RWPE2 (cell line): ENCODE measurements around the gene C1QL1.

ENCODE experiments used
- ATAC-seq: fragments of 200-7000 bp; cut with Tn5 transposase; 3 replicates; pipeline ENCODE4 v1.9.1; 2021; ENCODE audit warnings: low read depth
- DNase-seq: peaks from one replicate; pipeline ENCODE4 v3.0.0-alpha.2; 2020; ENCODE audit warnings: low spot score
- H3K27ac ChIP-seq: fragments of 450-650 bp; 2 replicates; pipeline ENCODE4 v1.5.1; 2017; ENCODE audit warnings: mild to moderate bottlenecking; ENCODE audit not compliant: poor library complexity, severe bottlenecking
- H3K27me3 ChIP-seq: fragments of 250-450 bp; sonication (Bioruptor Pico); 2 replicates; pipeline ENCODE4 v1.5.1; 2021; ENCODE audit warnings: mild to moderate bottlenecking, moderate library complexity; ENCODE audit not compliant: insufficient read depth, poor library complexity, severe bottlenecking
- H3K36me3 ChIP-seq: fragments of 250-450 bp; sonication (Bioruptor Pico); 2 replicates; pipeline ENCODE4 v1.5.1; 2020; ENCODE audit warnings: low read depth, mild to moderate bottlenecking, moderate library complexity
- H3K4me1 ChIP-seq: fragments of 250-450 bp; sonication (Bioruptor Pico); 2 replicates; pipeline ENCODE4 v1.5.1; 2021; ENCODE audit warnings: mild to moderate bottlenecking, moderate library complexity; ENCODE audit not compliant: insufficient read depth, poor library complexity, severe bottlenecking
- H3K4me3 ChIP-seq: fragments of 250-450 bp; sonication (Bioruptor Pico); 2 replicates; pipeline ENCODE4 v1.5.1; 2021; ENCODE audit warnings: mild to moderate bottlenecking, moderate library complexity; ENCODE audit not compliant: severe bottlenecking
- H3K9me3 ChIP-seq: fragments of 250-450 bp; sonication (Bioruptor Pico); 2 replicates; pipeline ENCODE4 v1.5.1; 2021; ENCODE audit warnings: mild to moderate bottlenecking, moderate library complexity; ENCODE audit not compliant: severe bottlenecking
- TF ChIP-seq, protein P1 (sequence below): fragments of 450-650 bp; IDR thresholded peaks from one replicate; pipeline ENCODE4 v1.5.1; 2017; ENCODE audit warnings: mild to moderate bottlenecking, moderate library complexity; ENCODE audit not compliant: poor library complexity, severe bottlenecking

The C1QL1 gene

DNA sequence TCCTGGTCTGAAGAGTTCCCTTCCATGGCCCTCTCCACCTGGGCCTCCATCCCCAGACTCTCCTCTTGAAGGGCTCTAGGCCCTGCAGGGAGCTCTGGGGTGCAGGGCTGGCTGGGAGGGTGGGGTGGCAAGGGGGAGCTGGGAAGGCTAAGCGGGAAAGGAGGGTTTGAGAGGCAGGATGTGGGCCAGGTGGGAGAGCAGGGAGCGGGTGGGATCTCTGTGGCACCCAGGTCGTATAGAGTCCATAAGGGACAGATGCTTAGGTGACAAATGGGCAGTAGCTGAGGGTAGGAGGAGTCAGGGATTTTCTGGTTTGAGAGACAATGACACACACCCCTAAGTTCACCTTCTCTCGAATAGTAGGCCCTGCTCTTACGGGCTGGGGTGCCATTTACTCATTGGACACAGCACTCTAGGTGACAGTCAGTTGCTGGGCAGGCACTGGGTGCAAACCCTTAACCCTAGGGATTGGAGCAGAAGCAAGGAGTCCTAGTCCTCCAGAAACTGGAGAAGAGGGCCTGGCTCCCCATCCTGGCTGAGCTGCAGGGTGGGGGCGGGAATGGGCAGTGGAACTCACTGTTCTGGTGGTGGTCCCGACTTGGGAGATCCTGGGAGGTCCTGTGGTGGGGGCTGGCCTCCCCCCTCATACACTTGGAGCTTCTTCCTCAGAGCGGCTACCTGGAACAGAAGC lies 35.9 kb downstream of the C1QL1 start:
- DNase-seq (peak; percentile 23), ATAC-seq (no peak)
- no peaks in the 10 kb centered on the region for H3K9me3 ChIP-seq
- peaks cover 97% of the 10 kb centered on the region for H3K36me3 ChIP-seq
- H3K27me3 ChIP-seq = no peaks in the 10 kb centered on the region
- H3K4me1 ChIP-seq = peaks cover under 1% of the 10 kb centered on the region
- H3K27ac ChIP-seq = no peak overlapping the region
- TF ChIP-seq, protein P1, sequence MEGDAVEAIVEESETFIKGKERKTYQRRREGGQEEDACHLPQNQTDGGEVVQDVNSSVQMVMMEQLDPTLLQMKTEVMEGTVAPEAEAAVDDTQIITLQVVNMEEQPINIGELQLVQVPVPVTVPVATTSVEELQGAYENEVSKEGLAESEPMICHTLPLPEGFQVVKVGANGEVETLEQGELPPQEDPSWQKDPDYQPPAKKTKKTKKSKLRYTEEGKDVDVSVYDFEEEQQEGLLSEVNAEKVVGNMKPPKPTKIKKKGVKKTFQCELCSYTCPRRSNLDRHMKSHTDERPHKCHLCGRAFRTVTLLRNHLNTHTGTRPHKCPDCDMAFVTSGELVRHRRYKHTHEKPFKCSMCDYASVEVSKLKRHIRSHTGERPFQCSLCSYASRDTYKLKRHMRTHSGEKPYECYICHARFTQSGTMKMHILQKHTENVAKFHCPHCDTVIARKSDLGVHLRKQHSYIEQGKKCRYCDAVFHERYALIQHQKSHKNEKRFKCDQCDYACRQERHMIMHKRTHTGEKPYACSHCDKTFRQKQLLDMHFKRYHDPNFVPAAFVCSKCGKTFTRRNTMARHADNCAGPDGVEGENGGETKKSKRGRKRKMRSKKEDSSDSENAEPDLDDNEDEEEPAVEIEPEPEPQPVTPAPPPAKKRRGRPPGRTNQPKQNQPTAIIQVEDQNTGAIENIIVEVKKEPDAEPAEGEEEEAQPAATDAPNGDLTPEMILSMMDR = no peak
- no peak overlapping the region for H3K4me3 ChIP-seq

DNA sequence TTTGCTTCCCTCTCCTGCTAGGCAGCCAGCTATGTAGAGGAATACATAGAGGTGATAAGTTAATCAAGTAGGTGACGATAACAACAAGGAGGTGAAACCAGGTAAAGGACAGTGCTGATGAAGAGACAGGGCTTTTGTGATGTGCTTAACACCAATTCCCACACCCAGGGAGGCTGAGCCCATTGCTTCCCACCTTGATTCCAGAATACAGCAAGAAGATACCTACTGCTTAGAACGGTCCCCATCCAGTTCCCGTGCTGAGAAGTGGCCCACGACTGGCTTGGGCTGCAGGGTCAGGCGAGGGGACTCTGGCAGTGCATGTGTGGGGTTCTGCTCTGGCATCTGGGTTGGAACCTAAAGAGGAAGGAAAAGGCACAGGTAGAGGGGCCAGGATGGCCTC lies 36.7 kb downstream of the C1QL1 start:
- Histone ChIP-seq H3K9me3 (no peaks in the 10 kb centered on the region), H3K27me3 (no peaks in the 10 kb centered on the region), H3K4me1 (no peaks in the 10 kb centered on the region), H3K36me3 (peaks cover 91% of the 10 kb centered on the region), H3K4me3 (no peak overlapping the region), H3K27ac (no peak overlapping the region)
- DNase-seq = peak; percentile 36
- TF ChIP-seq, protein P1 = no peak
- ATAC-seq = no peak

DNA sequence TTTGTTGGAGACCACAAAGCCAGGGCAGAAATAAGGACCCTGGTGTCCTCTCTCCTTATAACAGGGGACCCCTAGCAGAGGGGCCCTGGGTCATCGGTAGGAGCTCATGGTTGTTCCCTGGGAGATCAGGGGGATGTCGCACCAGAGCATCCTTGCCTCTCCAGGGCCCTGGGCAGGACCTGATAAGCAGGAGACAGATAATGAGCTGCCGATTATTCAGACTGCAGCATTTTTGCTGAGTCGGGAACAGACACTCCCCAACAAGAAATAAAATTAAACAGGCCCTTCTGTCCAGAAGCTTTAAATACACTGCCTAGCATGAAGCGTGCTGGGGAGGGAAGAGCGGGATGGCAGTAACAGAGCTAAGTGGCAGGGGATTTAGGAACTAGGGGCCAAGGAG lies 37.4 kb downstream of the C1QL1 start:
- peaks cover 84% of the 10 kb centered on the region for H3K36me3 ChIP-seq
- H3K27me3 ChIP-seq = no peaks in the 10 kb centered on the region
- H3K9me3 ChIP-seq = no peaks in the 10 kb centered on the region
- TF ChIP-seq, protein P1 = no peak
- H3K4me1 ChIP-seq = no peaks in the 10 kb centered on the region
- no peak for ATAC-seq
- no peak overlapping the region for H3K4me3 ChIP-seq
- no peak overlapping the region for H3K27ac ChIP-seq
- peak; percentile 34 for DNase-seq

DNA sequence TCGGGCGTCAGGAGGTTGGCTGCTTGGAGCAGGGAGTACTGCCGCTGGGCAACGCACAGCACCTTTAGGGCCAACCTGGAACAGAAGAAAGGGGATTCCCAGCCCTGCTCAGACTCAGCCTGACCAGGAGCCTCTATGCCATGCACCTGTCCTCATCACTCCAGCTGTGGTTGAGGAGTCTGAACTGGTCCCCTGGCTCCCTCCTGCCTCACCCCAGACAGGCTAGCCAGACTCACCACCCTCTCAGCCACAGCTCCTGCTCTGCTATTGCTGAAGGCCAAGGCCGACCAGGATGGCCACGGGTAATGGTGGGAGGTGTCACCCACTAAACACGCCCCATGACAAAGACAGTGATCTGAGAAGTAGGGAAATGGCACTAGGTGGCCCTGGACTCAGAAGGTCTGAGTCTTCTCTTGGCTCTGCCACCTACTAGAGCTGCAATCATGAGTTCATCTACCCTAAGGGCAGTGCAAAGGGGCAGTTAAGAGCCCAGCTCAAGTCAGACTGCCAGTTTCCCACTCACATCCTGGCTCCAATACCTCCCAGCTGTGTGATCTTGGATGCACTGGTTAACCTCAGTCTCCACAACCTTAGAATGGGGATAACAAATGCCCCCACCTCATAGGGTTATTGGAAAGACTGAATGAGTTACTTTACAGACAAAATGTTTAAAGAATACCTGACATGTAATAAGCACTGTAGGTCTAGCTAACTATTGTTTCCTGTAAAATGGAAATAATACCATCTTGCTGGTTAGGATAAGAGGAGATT lies 39.0 kb downstream of the C1QL1 start:
- ATAC-seq (no peak), DNase-seq (peak; percentile 52)
- Histone ChIP-seq H3K27me3 (no peaks in the 10 kb centered on the region), H3K4me3 (no peak overlapping the region), H3K4me1 (no peaks in the 10 kb centered on the region), H3K9me3 (no peaks in the 10 kb centered on the region), H3K36me3 (peaks cover 69% of the 10 kb centered on the region), H3K27ac (no peak overlapping the region)
- TF ChIP-seq, protein P1 = no peak

DNA sequence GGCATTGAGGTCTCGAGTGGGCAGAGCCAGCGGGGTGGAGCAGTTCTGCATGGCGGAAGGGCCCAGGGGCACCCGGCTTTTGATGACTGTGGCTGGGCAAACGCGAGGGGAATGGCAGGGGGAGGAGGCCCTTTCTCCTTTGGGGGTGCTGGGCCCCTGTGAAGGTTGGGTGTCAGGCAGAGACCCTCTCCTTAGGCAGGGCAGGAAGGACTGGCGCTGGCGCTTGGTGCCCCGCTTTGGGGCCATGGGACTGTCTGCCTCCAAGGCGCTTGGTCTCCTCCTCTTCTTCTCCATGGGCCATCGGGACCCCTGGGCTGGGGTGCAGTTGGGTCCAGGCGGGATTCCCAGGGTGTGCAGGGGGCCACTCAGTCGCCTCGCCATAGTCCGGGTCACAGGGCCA lies 40.0 kb downstream of the C1QL1 start:
- peak; percentile 53 for DNase-seq
- Histone ChIP-seq H3K9me3 (no peaks in the 10 kb centered on the region), H3K4me1 (no peaks in the 10 kb centered on the region), H3K27me3 (no peaks in the 10 kb centered on the region), H3K36me3 (peaks cover 59% of the 10 kb centered on the region), H3K4me3 (no peak overlapping the region), H3K27ac (no peak overlapping the region)
- ATAC-seq = no peak
- TF ChIP-seq, protein P1 = no peak
